ENCODE data around the gene MNAT1.
"Not testable (repeated sequence)": the region's sequence is repeated elsewhere in the genome, so short reads cannot be mapped to it uniquely, and the experiment has no call there.

The MNAT1 gene

GRCh38 chr14:60738843-60739508 is 4.4 kb downstream of the MNAT1 start:
- no peak for DNase-seq (ENCODE audit: low spot score)

DNA sequence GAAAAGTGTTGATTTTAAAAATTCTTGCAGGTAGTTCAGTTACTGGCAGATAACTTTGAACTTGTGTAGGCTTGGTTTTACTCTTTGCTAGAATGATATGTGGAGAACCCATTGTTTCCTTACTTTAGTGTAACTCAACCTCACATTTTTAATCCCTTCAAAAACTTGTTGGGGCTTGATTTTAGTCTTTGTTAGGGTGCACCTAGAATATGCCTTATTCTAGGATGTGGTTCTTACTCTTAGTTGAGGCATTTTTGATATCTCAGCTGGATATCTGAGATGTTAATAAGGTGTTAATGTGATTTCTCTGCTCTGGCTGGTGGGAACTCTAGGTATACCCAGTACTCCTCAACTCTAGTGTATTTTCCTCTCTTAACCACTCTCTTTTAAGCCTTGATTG is 10.0 kb downstream of the MNAT1 start:
- no peak for DNase-seq (ENCODE audit: low spot score)

- DNase-seq (ENCODE audit: low spot score): no peak
Observed at GRCh38 chr14:60753264-60754119, 18.9 kb downstream of the MNAT1 start.

GRCh38 chr14:60756847-60757246 is 22.3 kb downstream of the MNAT1 start:
- DNase-seq (ENCODE audit: low spot score): no peak

DNA sequence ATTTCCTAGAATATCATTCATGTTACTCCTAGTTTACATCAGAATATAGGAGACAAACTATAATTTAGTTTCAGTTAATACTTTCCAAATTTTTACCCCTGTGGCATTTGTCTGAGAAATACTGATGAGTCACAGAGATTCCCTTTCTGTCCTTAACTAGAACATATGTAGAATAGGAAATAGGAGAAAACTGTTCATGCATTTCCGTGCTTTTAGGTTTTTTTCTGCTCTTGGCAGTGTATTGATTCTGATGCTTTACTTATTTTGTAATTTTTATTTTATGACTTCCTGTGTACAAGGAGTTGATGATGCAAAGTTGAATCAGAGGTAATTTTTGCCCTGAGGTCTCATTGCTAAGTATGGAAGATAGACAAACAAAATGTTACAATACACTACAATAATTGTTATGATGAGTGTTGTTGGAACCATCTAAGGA is 23.0 kb downstream of the MNAT1 start:
- DNase-seq (ENCODE audit: low spot score): no peak

DNA sequence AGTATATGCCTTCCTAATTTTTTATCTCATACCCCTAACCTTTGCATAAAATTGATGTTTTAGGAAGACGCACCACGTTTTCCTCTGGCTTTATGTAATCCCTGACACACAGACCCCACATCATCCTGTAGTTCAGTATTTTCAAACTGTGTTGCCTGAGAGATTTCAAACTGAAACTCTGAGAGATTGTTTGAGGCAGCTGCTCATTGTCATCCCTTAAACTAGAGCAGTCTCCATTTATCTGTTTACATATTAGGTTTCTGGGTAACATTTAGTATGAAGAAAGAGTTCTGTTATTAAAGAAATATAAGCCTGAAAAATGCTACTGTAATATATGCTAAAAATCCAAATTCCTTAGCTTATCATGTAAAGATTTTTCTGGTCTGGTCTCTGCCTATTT is 24.3 kb downstream of the MNAT1 start:
- DNase-seq (ENCODE audit: low spot score): no peak

- DNase-seq (ENCODE audit: low spot score): no peak
Observed at GRCh38 chr14:60760209-60760608, 25.6 kb downstream of the MNAT1 start.

DNA sequence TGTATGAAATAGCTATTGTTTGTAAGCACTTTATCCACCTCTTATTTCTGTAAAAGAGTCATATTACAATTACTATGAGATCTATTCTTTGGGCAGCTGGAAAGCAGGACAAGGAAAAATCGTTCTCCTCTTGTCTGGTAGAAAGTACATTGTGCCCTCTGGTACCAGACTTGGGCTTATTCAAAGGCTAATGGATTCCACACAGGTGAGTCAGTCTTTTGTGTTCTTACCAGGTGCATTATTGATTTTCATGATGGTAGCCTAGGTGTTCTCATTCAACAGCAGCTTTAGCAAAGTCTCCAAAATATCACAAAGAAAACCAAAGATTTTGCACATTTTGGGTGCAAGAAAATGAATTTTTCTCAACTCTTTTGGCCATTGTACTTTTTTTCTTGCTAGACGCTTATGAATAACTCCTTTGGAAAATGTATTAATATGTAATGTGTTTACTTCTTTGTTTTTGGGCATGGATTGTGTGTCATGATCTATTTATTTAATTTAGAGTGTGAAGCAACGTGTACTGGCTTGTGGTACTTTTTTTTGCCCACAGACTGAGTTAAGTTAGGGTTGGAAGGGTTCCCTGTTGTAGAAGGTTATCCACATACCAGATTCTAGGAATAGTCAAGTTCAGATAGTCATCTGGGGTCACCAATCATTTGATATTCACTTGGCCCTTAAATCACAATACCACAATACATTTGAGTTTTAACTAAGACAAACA is 26.2 kb downstream of the MNAT1 start:
- DNase-seq (ENCODE audit: low spot score): no peak

GRCh38 chr14:60768602-60769001 is 34.0 kb downstream of the MNAT1 start:
- no peak for DNase-seq (ENCODE audit: low spot score)

- DNase-seq (ENCODE audit: low spot score): no peak
Observed at GRCh38 chr14:60771117-60771516, 36.6 kb downstream of the MNAT1 start.

DNA sequence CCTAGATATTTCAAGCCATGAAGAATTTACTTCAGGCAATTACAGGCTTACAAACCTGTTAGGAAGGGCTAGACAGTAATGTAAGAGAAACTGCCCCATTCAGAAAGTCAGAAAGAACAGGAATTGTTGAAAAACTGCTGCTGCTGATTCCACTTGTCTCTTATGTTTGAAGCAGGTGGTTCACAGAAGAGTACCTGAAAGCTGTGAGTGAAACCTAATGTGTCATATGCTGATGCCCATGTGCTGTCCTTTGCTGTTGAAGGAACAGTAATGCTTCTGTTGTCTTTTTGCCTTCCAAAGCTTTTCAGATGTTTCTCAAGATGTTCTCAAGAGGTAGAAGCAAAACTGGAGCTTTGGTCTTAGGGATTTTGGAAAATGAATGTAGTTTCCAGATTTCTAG is 39.0 kb downstream of the MNAT1 start:
- DNase-seq (ENCODE audit: low spot score): no peak

GRCh38 chr14:60775296-60775695 is 40.7 kb downstream of the MNAT1 start:
- no peak for DNase-seq (ENCODE audit: low spot score)

DNA sequence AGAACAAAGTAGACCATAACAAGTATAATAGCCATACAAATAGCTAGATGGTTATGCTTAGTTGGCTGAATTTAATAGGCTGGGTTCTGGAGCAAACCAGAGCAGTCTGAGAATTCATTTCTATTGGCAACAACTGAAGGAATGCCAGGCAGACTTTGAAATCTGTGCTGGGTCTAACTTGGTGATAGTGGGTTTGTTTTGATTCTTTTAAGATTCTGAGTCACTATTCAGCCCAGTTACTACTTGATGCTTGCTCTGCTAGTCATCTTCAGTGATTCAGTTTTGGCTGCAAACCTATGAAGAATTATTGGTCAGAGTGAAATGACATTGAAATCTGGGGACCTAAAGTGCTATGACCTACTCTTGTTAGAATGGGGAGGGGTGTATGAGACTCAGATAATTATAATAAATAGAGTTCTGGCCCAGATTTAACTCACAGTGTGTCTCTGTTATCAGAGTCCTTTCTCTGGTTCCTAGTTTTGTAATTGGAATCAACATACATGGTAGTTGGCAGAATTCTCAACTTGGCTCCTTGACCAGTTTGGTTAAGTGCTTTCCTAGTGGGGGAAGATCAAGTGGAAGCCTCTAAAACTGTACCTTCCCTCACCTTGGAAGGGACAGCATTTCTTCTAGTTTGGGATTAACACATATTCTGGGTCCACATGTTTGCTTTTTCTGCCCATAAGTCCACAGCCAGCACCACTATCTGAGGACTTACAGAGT is 43.5 kb downstream of the MNAT1 start:
- DNase-seq (ENCODE audit: low spot score): no peak

DNA sequence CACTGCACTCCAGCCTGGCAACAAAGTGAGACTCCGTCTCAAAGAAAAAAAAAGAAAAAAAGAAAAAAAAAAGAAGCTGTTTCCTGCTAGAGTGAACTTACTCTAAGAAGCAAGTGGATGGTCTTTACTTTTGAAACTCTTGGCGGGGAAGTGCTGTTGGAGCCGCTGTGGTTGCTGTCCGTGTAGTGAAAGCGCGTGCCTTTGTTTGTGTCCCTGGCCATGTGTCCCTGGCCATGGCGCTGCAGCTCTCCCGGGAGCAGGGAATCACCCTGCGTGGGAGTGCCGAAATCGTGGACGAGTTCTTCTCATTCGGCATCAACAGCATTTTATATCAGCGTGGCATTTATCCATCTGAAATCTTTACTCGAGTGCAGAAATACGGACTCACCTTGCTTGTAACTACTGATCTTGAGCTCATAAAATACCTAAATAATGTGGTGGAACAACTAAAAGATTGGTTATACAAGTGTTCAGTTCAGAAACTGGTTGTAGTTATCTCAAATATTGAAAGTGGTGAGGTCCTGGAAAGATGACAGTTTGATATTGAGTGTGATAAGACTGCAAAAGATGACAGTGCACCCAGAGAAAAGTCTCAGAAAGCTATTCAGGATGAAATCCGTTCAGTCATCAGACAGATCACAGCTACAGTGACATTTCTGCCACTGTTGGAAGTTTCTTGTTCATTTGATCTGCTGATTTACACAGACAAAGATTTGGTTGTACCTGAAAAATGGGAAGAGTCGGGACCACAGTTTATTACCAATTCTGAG is 45.4 kb downstream of the MNAT1 start:
- not testable (repeated sequence) for DNase-seq (ENCODE audit: low spot score)

DNA sequence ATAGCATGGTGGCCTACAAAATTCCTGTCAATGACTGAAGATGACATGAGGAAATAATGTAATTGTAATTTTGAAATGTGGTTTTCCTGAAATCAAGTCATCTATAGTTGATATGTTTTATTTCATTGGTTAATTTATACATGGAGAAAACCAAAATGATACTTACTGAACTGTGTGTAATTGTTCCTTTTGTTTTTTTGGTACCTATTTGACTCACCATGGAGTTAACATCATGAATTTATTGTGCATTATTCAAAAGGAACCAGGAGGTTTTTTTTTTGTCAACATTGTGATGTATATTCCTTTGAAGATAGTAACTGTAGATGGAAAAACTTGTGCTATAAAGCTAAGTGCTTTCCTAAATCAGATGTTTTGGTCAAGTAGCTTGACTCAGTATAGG is 46.0 kb downstream of the MNAT1 start:
- not testable (repeated sequence) for DNase-seq (ENCODE audit: low spot score)

- DNase-seq (ENCODE audit: low spot score): no peak
Observed at GRCh38 chr14:60786905-60787304, 52.3 kb downstream of the MNAT1 start.

DNA sequence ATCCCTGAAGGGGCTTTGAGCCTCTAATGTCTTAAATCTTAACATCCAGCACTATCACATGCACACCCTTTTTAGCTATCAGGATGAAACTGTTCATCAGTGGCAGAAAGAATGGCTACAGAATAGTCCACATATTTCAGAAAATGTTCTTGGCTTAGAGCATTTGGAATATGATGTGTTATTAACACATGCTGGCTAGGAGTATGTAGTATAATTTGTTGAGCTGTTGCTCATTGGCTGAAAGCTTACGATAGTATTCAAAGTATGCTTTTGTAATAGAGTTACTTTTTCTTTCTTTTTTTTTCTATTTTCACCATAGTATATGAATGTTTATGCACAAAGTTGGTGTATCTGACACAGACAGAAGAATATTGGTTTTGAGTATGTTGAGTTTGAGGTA is 55.1 kb downstream of the MNAT1 start:
- no peak for DNase-seq (ENCODE audit: low spot score)

DNA sequence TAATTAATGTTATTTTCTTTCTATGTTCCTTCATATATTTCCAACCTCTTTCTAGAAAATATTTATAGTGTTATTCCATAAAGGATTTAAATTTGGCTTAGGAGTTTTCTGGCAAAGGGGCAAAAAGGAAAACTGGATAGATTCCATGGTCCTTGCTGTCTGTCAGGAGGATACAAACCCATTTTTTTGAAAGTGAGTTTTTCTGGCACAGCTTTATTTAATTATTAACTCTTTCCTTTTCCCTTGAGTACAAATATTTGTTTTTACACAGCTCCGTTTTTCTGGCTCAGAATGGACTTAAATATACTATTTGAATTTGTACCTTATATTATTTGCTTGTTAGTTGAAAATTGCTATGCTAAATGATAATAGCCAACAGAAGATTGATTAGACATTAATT is 56.3 kb downstream of the MNAT1 start:
- no peak for DNase-seq (ENCODE audit: low spot score)

DNA sequence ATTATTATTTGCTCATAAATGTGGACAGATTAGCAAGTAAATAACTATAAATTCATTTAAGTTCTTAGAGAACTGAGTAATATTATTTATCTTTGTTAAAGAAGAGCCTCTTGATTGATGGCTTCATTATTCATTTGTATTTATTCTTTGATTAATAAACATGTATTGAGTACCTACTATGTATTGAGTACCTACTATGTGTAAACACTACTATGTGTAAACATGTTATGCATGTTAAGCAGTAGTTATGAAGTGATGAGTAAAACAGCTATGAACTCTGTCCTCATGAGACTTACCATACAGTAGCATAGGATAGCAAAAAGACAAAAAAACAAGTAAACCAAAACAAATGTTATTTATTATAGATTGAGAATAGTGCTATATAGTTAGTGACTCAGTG is 61.9 kb downstream of the MNAT1 start:
- no peak for DNase-seq (ENCODE audit: low spot score)

DNA sequence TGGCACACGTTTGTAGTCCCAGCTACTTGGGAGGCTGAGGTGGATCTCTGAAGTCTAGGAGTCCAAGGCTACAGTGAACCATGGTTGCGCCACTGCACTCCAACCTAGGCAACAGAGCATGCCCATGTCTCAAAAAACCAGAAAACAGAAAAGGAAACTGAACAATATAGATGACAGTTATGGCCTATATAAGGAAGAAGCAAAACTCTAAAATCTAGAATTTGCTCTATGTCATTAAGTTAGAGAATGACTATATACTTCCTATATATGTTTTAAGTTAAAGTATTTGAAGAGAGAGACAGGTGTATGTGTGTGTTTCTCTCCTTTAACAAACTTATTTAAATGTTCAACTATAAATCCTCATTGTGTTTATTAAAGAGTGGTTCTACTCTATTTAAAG is 65.8 kb downstream of the MNAT1 start:
- no peak for DNase-seq (ENCODE audit: low spot score)

DNA sequence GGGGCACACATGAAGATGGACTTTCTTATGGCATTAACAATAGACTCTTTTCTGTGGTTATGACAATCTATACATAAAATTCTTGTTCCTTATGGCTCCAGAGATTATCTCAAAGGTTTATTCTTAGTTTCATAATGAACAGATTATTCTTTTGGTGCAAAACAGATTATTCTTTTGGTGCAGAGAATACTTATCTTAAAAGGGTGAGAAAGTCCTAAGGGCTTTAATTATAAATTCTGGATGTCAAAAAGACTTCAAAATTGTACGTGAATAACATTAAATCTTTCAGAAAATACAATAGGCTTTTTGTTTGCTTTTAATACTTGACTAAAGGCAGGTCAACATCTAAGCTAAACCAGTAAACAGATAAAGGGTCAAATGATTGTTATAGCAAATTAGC is 69.3 kb downstream of the MNAT1 start:
- DNase-seq (ENCODE audit: low spot score): no peak

Measured in hematopoietic multipotent progenitor cell treated with erythropoietin and hydrocortisone succinate and interleukin-3 and kit ligand, for 17 days (in vitro differentiated cells).